HG03025 (cell line): ENCODE results near the gene EHBP1.

ENCODE experiments used
- ATAC-seq: cut with Tn5 transposase; IDR thresholded peaks from one replicate; pipeline ENCODE4 v1.9.1; 2021; ENCODE audit warnings: mild to moderate bottlenecking, moderate library complexity; ENCODE audit not compliant: unreplicated experiment, low FRiP score

EHBP1 gene

DNA sequence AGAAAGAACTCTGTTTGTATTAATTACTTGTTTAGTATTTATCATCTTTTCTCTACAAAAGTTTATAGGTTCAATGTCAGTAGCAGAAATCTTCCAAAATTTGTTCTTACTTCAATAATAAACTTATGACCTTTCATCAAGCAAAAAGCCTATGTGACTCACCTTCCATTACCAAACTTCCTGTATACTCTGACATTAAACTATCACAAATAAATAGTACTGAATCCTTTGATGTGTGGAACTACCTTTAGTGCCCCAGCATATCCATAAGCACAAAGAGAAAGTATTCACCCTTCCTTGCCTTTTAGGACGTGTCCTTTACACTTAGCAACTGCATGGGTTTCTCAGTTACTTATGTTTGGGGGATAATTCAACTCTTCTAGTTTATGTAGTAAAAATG, 166.0 kb downstream of the EHBP1 start:
- no peak for ATAC-seq

DNA sequence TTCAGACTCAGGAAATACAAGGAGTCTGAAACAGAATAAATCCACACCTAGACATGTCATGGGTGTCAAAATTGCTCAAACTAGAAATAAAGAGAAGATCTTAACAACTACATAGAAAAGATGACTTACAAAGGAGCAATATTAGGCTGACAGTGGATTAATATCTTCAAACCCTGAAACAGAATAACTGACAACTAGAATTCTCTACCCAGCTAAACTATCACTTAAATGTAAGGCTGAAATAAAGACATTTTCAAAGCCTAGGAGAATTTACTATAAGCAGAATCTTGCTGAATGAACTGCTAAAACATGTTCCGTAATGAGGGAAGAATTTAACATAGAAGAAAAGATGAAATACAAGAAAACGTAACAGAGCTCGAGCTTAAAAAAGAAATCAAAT, 168.1 kb downstream of the EHBP1 start:
- no peak for ATAC-seq

GRCh38 chr2:62874881-62875383, 169.4 kb downstream of the EHBP1 start:
- no peak for ATAC-seq

GRCh38 chr2:62881162-62881795, 175.8 kb downstream of the EHBP1 start:
- ATAC-seq, result no peak

- ATAC-seq, result no peak
Measured at GRCh38 chr2:62883629-62884028, 178.1 kb downstream of the EHBP1 start.

- ATAC-seq, result no peak
Measured at GRCh38 chr2:62884086-62884485, 178.6 kb downstream of the EHBP1 start.

DNA sequence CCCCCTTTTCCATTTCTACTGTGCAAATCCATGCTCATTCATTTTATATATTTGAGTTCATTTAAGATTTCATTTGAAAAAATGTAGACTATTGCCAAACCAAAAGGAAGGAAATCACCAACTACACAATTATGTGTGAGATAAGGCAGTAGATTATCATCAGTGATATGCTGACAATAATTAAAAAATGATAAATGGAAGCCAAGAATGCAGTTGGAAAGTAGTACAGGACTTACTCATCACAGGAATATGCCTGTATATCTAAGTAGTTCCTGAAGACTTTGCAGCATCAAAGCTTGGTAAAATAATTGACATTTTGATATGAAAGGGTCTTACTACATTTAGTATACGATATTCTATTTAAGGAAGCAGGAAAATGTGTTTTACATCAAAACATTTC, 179.0 kb downstream of the EHBP1 start:
- no peak for ATAC-seq

DNA sequence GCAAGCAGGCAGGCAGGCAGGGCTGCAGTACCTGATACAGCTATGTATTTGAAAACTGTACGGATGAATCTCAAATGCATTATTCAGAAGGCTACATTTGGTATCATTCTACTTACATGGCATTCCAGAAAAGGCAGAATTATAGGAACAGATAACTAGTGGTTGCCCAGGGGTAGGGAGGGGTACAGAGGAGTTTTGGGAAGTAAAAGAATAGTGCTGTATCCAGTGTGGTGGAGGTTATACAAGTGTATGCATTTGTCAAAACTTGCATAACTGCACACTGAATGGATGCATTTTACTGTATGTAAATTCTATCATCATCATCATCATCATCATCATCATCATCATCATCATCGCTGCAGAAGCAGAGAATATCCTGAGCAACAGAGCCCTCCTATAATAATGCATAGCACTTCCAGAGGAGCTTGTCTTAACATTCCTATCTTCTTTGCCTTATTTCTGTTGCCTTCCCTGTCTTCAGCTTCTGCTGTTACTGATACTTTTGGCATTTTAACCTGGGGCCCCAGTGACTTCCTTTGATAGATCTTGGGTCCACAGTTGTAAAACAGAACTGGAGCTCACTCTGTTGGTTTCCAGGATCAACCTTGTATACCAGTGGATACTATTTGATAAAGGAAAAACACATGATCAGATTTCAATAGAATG, 189.6 kb downstream of the EHBP1 start:
- no peak for ATAC-seq

GRCh38 chr2:62895632-62896009, 190.1 kb downstream of the EHBP1 start:
- no peak for ATAC-seq

- ATAC-seq, result no peak
Measured at GRCh38 chr2:62897187-62897827, 191.8 kb downstream of the EHBP1 start.

- ATAC-seq, result no peak
Measured at GRCh38 chr2:62904344-62904743, 198.8 kb downstream of the EHBP1 start.

DNA sequence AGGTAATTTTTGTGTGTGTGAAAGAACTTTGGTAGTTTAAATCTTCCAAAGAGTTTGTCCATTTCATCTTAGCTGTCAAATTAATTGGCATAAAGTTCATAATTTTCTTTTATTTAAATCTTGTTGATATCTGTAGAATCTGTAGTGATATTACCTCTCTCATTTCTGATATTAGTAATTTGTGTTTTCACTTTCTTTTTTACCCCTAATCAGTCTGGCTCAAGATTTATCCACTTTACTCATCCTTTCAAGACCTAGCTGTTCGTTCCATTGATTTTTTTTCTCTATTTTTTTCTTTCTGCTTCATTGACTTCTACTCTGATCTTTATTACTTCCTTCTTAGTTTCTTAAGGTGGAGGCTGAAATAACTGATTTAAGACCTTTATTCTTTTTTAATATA, 202.6 kb downstream of the EHBP1 start:
- no peak for ATAC-seq

DNA sequence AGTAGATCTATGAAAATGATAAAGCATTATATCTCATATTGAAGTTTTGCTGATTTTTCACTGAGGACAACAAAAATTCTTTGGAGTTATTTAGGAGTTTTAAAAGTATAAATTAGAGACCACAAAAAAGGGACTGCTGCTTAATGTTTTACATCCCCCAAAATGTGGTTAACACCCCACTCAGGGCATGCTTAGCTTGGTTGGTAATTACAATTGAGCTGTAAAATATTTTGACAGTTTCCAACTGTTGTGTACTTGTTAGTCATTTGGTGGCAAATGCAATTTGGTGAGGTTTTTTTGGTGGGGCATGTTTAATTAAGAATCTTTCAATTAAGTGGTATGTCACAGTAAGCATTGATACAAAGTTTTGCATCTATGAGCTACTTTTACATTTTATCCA, 207.8 kb downstream of the EHBP1 start:
- ATAC-seq, result no peak

DNA sequence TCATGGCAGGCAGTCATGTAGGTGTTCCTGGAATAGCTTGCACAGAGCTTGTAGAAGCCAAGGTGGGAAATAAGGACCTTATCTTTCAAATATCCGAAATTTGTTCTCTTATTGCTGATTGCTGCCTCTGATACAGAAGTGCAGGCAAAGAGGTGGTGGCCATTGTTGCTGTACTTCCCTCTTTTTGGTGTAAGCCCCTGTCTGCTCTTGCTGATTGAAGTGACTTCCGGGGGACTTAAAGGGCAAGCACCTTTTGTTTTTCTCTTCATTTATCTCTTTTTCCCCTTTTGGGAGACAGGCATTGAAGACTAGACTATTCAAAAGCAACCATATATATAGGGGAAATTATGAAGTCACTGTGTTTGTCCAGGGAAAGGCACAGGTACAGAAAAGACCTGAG, 213.5 kb downstream of the EHBP1 start:
- no peak for ATAC-seq

DNA sequence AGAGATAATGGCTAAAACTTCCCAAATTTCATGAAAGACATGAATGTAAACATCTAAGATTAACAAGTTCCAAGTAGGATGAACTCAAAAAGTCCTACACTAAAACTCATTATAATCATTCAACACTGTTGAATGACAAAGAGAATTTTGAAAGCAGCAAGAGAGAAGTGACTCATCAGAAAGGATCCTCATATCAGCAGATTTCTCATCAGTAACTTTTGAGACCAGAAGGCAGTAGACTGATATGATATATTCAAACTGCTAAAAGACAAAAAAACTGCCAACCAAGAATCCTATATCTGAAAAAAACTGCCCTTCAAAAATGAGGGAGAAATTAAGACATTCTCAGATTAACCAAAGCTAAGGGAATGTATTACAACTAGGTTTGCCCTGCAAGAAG, 214.6 kb downstream of the EHBP1 start:
- no peak for ATAC-seq

DNA sequence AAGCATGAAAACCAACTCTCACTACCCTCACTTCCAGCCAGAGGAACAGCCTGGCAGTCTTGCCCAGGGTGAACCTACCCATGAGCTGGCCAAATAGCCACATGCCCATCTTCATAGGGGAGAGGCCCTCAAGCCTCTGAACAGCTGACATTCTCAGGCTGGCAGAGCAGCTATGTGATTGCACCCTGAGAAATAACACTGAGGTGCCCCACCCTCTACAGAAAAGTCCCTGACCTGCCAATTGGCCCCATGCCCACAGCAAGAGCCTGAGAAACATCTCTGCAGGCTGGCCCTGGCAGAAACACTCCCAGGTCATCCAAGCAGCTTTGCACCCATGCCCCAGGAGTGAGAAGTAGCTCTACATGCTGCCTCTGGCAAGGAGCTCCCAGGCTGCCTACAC, 217.7 kb downstream of the EHBP1 start:
- no peak for ATAC-seq

DNA sequence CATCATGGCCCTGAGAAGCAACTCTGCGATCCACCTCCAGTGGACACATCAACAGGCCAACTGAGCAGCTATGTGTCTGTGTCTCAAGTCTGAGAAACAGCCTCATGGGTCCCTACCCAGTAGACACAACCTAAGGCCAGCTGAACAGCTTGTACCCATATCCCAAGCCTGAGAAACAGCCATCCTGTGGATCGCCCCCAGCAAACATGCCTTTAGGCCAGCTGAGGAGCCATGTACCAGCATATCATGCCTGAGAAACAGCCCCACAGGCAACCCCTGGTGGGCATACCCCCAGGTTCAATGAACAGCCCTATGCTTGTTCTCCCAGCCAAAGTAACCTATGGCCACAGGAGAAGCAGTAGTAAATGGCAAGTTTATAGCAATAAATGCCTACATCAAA, 218.4 kb downstream of the EHBP1 start:
- ATAC-seq, result no peak

- no peak for ATAC-seq
Measured at GRCh38 chr2:62928015-62928414, 222.5 kb downstream of the EHBP1 start.

- no peak for ATAC-seq
Measured at GRCh38 chr2:62931536-62931935, 226.0 kb downstream of the EHBP1 start.

DNA sequence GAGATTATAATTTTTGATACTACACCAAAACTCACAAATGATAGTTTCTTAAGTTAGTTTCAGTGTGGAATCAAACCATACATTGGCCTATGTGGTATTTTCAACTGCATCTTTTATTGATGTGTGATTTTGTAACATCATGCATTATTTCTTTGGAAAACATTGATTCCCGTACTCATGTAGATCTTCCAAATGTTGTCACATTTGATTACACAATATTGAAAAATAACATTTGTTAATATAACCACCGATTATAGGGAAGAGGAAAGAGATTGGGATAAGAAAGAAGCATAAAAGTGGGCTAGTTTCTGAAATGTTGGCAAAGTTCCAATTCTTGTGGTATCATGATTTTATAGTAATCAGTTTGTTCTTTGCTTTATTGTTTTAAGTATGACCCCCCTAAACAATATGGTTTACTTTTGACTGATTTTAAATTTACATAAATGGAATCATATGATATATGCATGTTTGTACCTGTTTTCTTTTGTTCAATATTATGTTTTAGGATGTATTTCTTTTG, 227.9 kb downstream of the EHBP1 start:
- no peak for ATAC-seq

- no peak for ATAC-seq
Measured at GRCh38 chr2:62934517-62934916, 229.0 kb downstream of the EHBP1 start.

GRCh38 chr2:62938126-62938525, 232.6 kb downstream of the EHBP1 start:
- ATAC-seq, result no peak
